Endothelial cell of umbilical vein (primary cell): ENCODE data around the gene TAF7. TPM values are rescaled to one million over a fixed set of nuclear protein-coding genes. Genes with fewer than 3 reads are reported as not detected.
"Not testable (repeated sequence)": the region's sequence is repeated elsewhere in the genome, so short reads cannot be mapped to it uniquely, and the experiment has no call there.

Experiments
- BruUV-seq: library from RNA; stranded (reverse); fragments of 400-500 nt; replicated peaks from 2 replicates; lab custom pipeline; 2021; lab: Mats Ljungman, UMichigan
- CTCF ChIA-PET: fragments of 300-600, 350-600 bp; sonication (Branson Sonifier 250); formaldehyde crosslinking; loops from one replicate; lab custom pipeline; 2021; ENCODE audit warnings: antibody characterized with exemption, inconsistent platforms; lab: Charles Lee
- POLR2A ChIA-PET: fragments of 300-600, 350-600 bp; sonication (Branson Sonifier 250); formaldehyde crosslinking; loops from one replicate; lab custom pipeline; 2021; ENCODE audit warnings: antibody characterized with exemption, inconsistent platforms; lab: Charles Lee
- DNase-seq: peaks from one replicate; pipeline ENCODE4 v3.0.0-alpha.2; 2011; ENCODE audit warnings: low read depth, low spot score
- FAIRE-seq: peaks from 2 replicates; lab custom pipeline; 2011; peaks lifted over from hg19 to GRCh38; lab: Jason Lieb, UNC
- H2AFZ ChIP-seq: 2 replicates; pipeline ENCODE4 v1.6.0; 2012; ENCODE audit warnings: low read depth, low read length, control low read depth, inconsistent platforms
- H3K27ac ChIP-seq: 2 replicates; pipeline ENCODE4 v1.5.1; 2011; ENCODE audit warnings: low read depth, mild to moderate bottlenecking, control low read depth, low read length, moderate library complexity; ENCODE audit not compliant: insufficient read depth
- H3K27me3 ChIP-seq, 2 experiments: 2 replicates each; pipeline versions ENCODE4 v1.6.0 to v1.6.1; 2011; ENCODE audit warnings: low read length in 2 of 2, mixed read lengths in 1 of 2; ENCODE audit not compliant: control insufficient read depth in 2 of 2, insufficient read depth in 2 of 2
- H3K36me3 ChIP-seq, 2 experiments: 2 replicates in 1 of 2; 3 replicates in 1 of 2; pipeline ENCODE4 v1.5.1; 2011; ENCODE audit warnings: low read length in 2 of 2, mild to moderate bottlenecking in 1 of 2, moderate library complexity in 1 of 2; ENCODE audit not compliant: control insufficient read depth in 2 of 2, insufficient read depth in 2 of 2; ENCODE audit errors: extremely low read depth in 1 of 2
- H3K4me1 ChIP-seq: 3 replicates; pipeline ENCODE4 v1.5.1; 2011; ENCODE audit warnings: mild to moderate bottlenecking, low read length; ENCODE audit not compliant: control insufficient read depth, insufficient read depth; ENCODE audit errors: extremely low read depth
- H3K4me2 ChIP-seq: 2 replicates; pipeline ENCODE4 v1.6.1; 2011; ENCODE audit warnings: low read length, control low read depth, mixed read lengths; ENCODE audit not compliant: insufficient read depth
- H3K4me3 ChIP-seq, 3 experiments: fragments of 200-600 bp in 1 of 3; sonication (generic), shearing (Covaris generic) in 1 of 3; replicated peaks in 1 of 3; 2 replicates each; pipeline ENCODE4 v1.5.1; 2011 to 2016; ENCODE audit warnings: control low read depth in 3 of 3, low read length in 3 of 3, mild to moderate bottlenecking in 2 of 3, inconsistent platforms in 1 of 3, low read depth in 1 of 3, moderate library complexity in 1 of 3; ENCODE audit not compliant: insufficient read depth in 1 of 3
- H3K79me2 ChIP-seq: 2 replicates; pipeline ENCODE4 v1.6.0; 2012; ENCODE audit warnings: low read length, inconsistent platforms; ENCODE audit not compliant: control insufficient read depth, insufficient read depth
- H3K9ac ChIP-seq: replicated peaks from 2 replicates; pipeline ENCODE3; 2011; ENCODE audit warnings: low read length, control low read depth; ENCODE audit not compliant: insufficient read depth; ENCODE audit errors: extremely low read depth
- H3K9me1 ChIP-seq: replicated peaks from 3 replicates; pipeline ENCODE4 v1.6.0; 2011; ENCODE audit warnings: mild to moderate bottlenecking, low read length; ENCODE audit not compliant: control insufficient read depth, insufficient read depth; ENCODE audit errors: extremely low read depth
- H3K9me3 ChIP-seq: replicated peaks from 2 replicates; pipeline ENCODE4 v1.5.1; 2012; ENCODE audit warnings: low read length, inconsistent platforms; ENCODE audit not compliant: control insufficient read depth, insufficient read depth
- H4K20me1 ChIP-seq: replicated peaks from 2 replicates; pipeline ENCODE3; 2011; ENCODE audit warnings: mild to moderate bottlenecking, low read length; ENCODE audit not compliant: control insufficient read depth, insufficient read depth; ENCODE audit errors: extremely low read depth
- EZH2 ChIP-seq: IDR thresholded peaks from 2 replicates; pipeline ENCODE4 v1.6.1; 2012; ENCODE audit warnings: borderline replicate concordance, low read depth, mild to moderate bottlenecking, moderate library complexity, low read length, inconsistent platforms; ENCODE audit not compliant: severe bottlenecking
- FOS ChIP-seq: IDR thresholded peaks from 2 replicates; pipeline ENCODE4 v1.6.1; 2011; ENCODE audit warnings: mild to moderate bottlenecking, low read length, moderate library complexity, borderline replicate concordance; ENCODE audit not compliant: insufficient read depth
- GATA2 ChIP-seq: IDR thresholded peaks from 2 replicates; pipeline ENCODE4 v1.7.0; 2011; ENCODE audit warnings: low read depth, mild to moderate bottlenecking, moderate library complexity, mixed read lengths, low read length; ENCODE audit not compliant: insufficient read length, insufficient read depth
- JUN ChIP-seq: IDR thresholded peaks from 2 replicates; pipeline ENCODE4 v1.6.1; 2011; ENCODE audit warnings: borderline replicate concordance, low read depth; ENCODE audit not compliant: insufficient read length, insufficient read depth
- MYC ChIP-seq: IDR thresholded peaks from one replicate; pipeline ENCODE4 v1.6.1; 2011; ENCODE audit warnings: mild to moderate bottlenecking, low read depth, low read length
- POLR2A ChIP-seq: IDR thresholded peaks from 2 replicates; pipeline ENCODE4 v1.6.1; 2012; ENCODE audit warnings: low read depth, mild to moderate bottlenecking, control low read depth, low read length
- POLR2AphosphoS5 ChIP-seq: IDR thresholded peaks from 2 replicates; pipeline ENCODE4 v1.6.1; 2012; ENCODE audit warnings: low read depth, mild to moderate bottlenecking, control low read depth, low read length, moderate library complexity; ENCODE audit not compliant: insufficient read depth
- dilution Hi-C: fragments of 300-500 bp; cut with MboI; formaldehyde crosslinking; loops from one replicate; pipeline ENCODE4 v1.15.0; 2019; ENCODE audit warnings: low sequenced_read_pairs; ENCODE audit not compliant: extremely low pct_ligation_motif_present
- intact Hi-C: fragments of 100-400 bp; cut with micrococcal nuclease; formaldehyde crosslinking; loops from one replicate; pipeline ENCODE4 v1.10.0; 2022
- polyA plus RNA-seq, 4 experiments: library from polyadenylated mRNA; depleted of rRNA in 3 of 4; stranded (reverse) in 3 of 4; unstranded in 1 of 4; fragments of >200 nt; gene quantifications; 2 replicates each; pipeline versions ENCODE4 v1.2.1 to v1.2.3, GENCODE V29; 2011 to 2012; ENCODE audit warnings: missing spikeins in 1 of 4
- total RNA-seq: library from RNA; stranded (reverse); gene quantifications from 2 replicates; pipeline ENCODE4 v1.2.3, GENCODE V29; 2021
- TF ChIP-seq, protein P1 (sequence below): IDR thresholded peaks from 2 replicates; pipeline ENCODE4 v1.6.1; 2011; ENCODE audit not compliant: insufficient read depth, insufficient read length
- TF ChIP-seq, protein P2 (sequence below), 2 donors: IDR thresholded peaks; 1 replicate in 1 of 2; 2 replicates in 1 of 2; pipeline ENCODE4 v1.5.1; 2011; ENCODE audit warnings: low read length in 2 of 2, mild to moderate bottlenecking in 2 of 2, moderate library complexity in 2 of 2, control low read depth in 1 of 2, inconsistent platforms in 1 of 2, low read depth in 1 of 2; ENCODE audit not compliant: insufficient read depth in 1 of 2; ENCODE audit errors: extremely low read depth in 1 of 2

Gene TAF7
- total and polyA plus RNA-seq, 2 donors (not counting 3 experiments of a cell fraction or from before 2014, with no cell fraction given) = 21.8 to 62.0 TPM

DNA sequence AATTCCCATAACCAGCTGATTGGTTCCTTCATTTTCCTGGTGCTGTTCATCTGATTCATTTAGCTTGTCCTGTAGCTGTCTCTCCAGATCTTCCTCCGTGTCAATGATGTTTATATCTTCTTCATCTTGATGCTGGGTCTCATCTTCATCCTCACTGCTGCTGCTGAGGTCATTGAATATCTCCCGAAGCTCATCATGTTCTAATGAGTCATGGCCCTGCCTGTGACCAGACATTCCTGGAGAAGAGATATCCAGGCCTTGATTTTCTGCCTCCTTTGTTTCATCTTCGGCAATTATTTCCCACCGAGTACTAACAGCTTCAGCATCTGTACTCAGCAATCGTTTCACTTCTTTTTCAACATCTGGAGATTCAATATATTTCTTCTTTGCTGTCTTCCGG, 1.4 kb downstream of the TAF7 start:
- peaks cover 24% of the 10 kb centered on the region for H3K79me2 ChIP-seq
- POLR2A ChIA-PET = no interaction called here
- H3K4me3 ChIP-seq = no peak overlapping the region
- FAIRE-seq = no peak
- TF ChIP-seq POLR2A = no peak
- TF ChIP-seq POLR2AphosphoS5 = no peak
- TF ChIP-seq JUN = no peak
- TF ChIP-seq FOS = no peak
- TF ChIP-seq MYC = no peak
- TF ChIP-seq EZH2 = no peak
- TF ChIP-seq GATA2 = no peak
- TF ChIP-seq, protein P1, sequence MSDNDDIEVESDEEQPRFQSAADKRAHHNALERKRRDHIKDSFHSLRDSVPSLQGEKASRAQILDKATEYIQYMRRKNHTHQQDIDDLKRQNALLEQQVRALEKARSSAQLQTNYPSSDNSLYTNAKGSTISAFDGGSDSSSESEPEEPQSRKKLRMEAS = no peak
- TF ChIP-seq, protein P2, sequence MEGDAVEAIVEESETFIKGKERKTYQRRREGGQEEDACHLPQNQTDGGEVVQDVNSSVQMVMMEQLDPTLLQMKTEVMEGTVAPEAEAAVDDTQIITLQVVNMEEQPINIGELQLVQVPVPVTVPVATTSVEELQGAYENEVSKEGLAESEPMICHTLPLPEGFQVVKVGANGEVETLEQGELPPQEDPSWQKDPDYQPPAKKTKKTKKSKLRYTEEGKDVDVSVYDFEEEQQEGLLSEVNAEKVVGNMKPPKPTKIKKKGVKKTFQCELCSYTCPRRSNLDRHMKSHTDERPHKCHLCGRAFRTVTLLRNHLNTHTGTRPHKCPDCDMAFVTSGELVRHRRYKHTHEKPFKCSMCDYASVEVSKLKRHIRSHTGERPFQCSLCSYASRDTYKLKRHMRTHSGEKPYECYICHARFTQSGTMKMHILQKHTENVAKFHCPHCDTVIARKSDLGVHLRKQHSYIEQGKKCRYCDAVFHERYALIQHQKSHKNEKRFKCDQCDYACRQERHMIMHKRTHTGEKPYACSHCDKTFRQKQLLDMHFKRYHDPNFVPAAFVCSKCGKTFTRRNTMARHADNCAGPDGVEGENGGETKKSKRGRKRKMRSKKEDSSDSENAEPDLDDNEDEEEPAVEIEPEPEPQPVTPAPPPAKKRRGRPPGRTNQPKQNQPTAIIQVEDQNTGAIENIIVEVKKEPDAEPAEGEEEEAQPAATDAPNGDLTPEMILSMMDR (IDR thresholded peaks at IDR 0.05; ENCODE audit: extremely low read depth in 1 of 2, insufficient read depth in 1 of 2, low read depth in 1 of 2, low read length in 2 of 2) = no peak
- H3K36me3 ChIP-seq = peaks cover 0 to 11% of the 10 kb centered on the region in 2 experiments
- H3K27me3 ChIP-seq = no peaks in the 10 kb centered on the region
- H3K27ac ChIP-seq = no peak overlapping the region
- peaks cover 15% of the 10 kb centered on the region for H3K9me3 ChIP-seq
- H3K4me2 ChIP-seq = peak overlapping the region; percentile 60
- no peaks in the 10 kb centered on the region for H3K9me1 ChIP-seq
- no peak overlapping the region for H2AFZ ChIP-seq
- no peaks in the 10 kb centered on the region for H3K4me1 ChIP-seq
- H4K20me1 ChIP-seq = peaks cover 9% of the 10 kb centered on the region
- CTCF ChIA-PET = interaction anchor here (0.7 to 2.4 kb wide), 5 partner anchors 10 to 245 kb away, joined by 3 to 12 read pairs (median 3); partner anchors contain the start of genes PCDHB14, PCDHB15 and PCDHGA12
- intact Hi-C loops (no loop called here), dilution Hi-C loops (no loop called here)
- no peak overlapping the region for H3K9ac ChIP-seq
- no peak for DNase-seq
- no TSS peak for BruUV-seq

DNA sequence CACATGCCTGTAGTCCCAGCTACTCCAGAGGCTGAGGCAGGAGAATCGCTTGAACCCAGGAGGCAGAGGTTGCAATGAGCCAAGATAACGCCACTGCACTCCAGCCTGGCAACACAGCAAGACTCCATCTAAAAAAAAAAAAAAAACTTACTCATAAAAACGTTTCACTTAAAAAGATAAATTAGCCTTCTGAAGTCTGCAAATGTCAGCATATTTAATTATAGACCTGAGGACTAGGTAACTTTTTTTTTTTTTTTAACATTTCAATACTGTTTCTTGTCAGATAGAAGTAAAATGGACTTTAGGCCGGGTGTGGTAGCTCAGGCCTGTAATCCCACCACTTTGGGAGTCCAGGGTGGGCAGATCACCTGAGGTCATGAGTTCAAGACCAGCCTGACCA, 3.6 kb downstream of the TAF7 start:
- Histone ChIP-seq H3K36me3 (peaks cover 0 to 11% of the 10 kb centered on the region in 2 experiments), H3K9me3 (peaks cover 15% of the 10 kb centered on the region), H3K79me2 (peaks cover 24% of the 10 kb centered on the region)
- FAIRE-seq, DNase-seq, intact Hi-C loops, H2AFZ ChIP-seq, H3K4me3 ChIP-seq, H3K4me2 ChIP-seq, H3K4me1 ChIP-seq, dilution Hi-C loops, H4K20me1 ChIP-seq, H3K9me1 ChIP-seq, H3K27me3 ChIP-seq, POLR2A ChIA-PET, H3K9ac ChIP-seq, BruUV-seq, H3K27ac ChIP-seq: not testable (repeated sequence)
- CTCF ChIA-PET = interaction anchor here (1.5 kb wide), 1 partner anchor 13 kb away, joined by 4 read pairs; the partner anchor contains the start of gene PCDHGA1
